ENCODE measurements around the gene GSTO2.

GSTO2 gene

GRCh38 chr10:104277785-104278184, 8.8 kb downstream of the GSTO2 start:
- Mint-ChIP-seq H3K9me3 (no peaks in the 10 kb centered on the region), H3K4me3 (no peak overlapping the region), H3K27ac (no peak overlapping the region), H3K4me1 (no peaks in the 10 kb centered on the region), H3K27me3 (ENCODE audit: low read depth) (peaks cover 34% of the 10 kb centered on the region), H3K36me3 (ENCODE audit: low read depth) (no peaks in the 10 kb centered on the region)
- TF ChIP-seq CTCF (IDR thresholded peaks at IDR 0.05; ENCODE audit: unreplicated experiment in 3 of 3) = no peak

GRCh38 chr10:104279550-104280259, 10.7 kb downstream of the GSTO2 start:
- no peak overlapping the region for H3K4me3 Mint-ChIP-seq
- no peaks in the 10 kb centered on the region for H3K9me3 Mint-ChIP-seq
- no peak for TF ChIP-seq CTCF (IDR thresholded peaks at IDR 0.05; ENCODE audit: unreplicated experiment in 3 of 3)
- no peaks in the 10 kb centered on the region for H3K36me3 Mint-ChIP-seq (ENCODE audit: low read depth)
- H3K27me3 Mint-ChIP-seq (ENCODE audit: low read depth) = peaks cover 26% of the 10 kb centered on the region
- no peaks in the 10 kb centered on the region for H3K4me1 Mint-ChIP-seq
- no peak overlapping the region for H3K27ac Mint-ChIP-seq

GRCh38 chr10:104281694-104282093, 12.7 kb downstream of the GSTO2 start:
- no peaks in the 10 kb centered on the region for H3K9me3 Mint-ChIP-seq
- no peak overlapping the region for H3K4me3 Mint-ChIP-seq
- no peaks in the 10 kb centered on the region for H3K36me3 Mint-ChIP-seq (ENCODE audit: low read depth)
- TF ChIP-seq CTCF (IDR thresholded peaks at IDR 0.05; ENCODE audit: unreplicated experiment in 3 of 3) = no peak
- no peak overlapping the region for H3K27ac Mint-ChIP-seq
- H3K27me3 Mint-ChIP-seq (ENCODE audit: low read depth) = peaks cover 17% of the 10 kb centered on the region
- no peaks in the 10 kb centered on the region for H3K4me1 Mint-ChIP-seq

- H3K27me3 Mint-ChIP-seq (ENCODE audit: low read depth) = peaks cover 21% of the 10 kb centered on the region
- no peaks in the 10 kb centered on the region for H3K4me1 Mint-ChIP-seq
- no peaks in the 10 kb centered on the region for H3K9me3 Mint-ChIP-seq
- no peak for TF ChIP-seq CTCF (IDR thresholded peaks at IDR 0.05; ENCODE audit: unreplicated experiment in 3 of 3)
- no peak overlapping the region for H3K4me3 Mint-ChIP-seq
- H3K27ac Mint-ChIP-seq = no peak overlapping the region
- no peaks in the 10 kb centered on the region for H3K36me3 Mint-ChIP-seq (ENCODE audit: low read depth)
Observed at GRCh38 chr10:104284846-104285245, 15.9 kb downstream of the GSTO2 start.

- Mint-ChIP-seq H3K4me1 (peaks cover 6% of the 10 kb centered on the region), H3K4me3 (no peak overlapping the region), H3K36me3 (ENCODE audit: low read depth) (no peaks in the 10 kb centered on the region), H3K9me3 (no peaks in the 10 kb centered on the region), H3K27me3 (ENCODE audit: low read depth) (peaks cover 28% of the 10 kb centered on the region), H3K27ac (no peak overlapping the region)
- TF ChIP-seq CTCF (IDR thresholded peaks at IDR 0.05; ENCODE audit: unreplicated experiment in 3 of 3) = no peak
Observed at GRCh38 chr10:104286939-104287338, 18.0 kb downstream of the GSTO2 start.

- H3K9me3 Mint-ChIP-seq = no peaks in the 10 kb centered on the region
Observed at GRCh38 chr10:104288355-104288754, 19.4 kb downstream of the GSTO2 start.

More at GRCh38 chr10:104288355-104288754, 19.4 kb downstream of the GSTO2 start:
- TF ChIP-seq CTCF (IDR thresholded peaks at IDR 0.05; ENCODE audit: unreplicated experiment in 3 of 3) = no peak
- peaks cover 11% of the 10 kb centered on the region for H3K4me1 Mint-ChIP-seq
- no peaks in the 10 kb centered on the region for H3K36me3 Mint-ChIP-seq (ENCODE audit: low read depth)
- H3K27me3 Mint-ChIP-seq (ENCODE audit: low read depth) = peaks cover 25% of the 10 kb centered on the region
- H3K27ac Mint-ChIP-seq = no peak overlapping the region
- no peak overlapping the region for H3K4me3 Mint-ChIP-seq
